ENCODE results near the gene USP53.

DNA sequence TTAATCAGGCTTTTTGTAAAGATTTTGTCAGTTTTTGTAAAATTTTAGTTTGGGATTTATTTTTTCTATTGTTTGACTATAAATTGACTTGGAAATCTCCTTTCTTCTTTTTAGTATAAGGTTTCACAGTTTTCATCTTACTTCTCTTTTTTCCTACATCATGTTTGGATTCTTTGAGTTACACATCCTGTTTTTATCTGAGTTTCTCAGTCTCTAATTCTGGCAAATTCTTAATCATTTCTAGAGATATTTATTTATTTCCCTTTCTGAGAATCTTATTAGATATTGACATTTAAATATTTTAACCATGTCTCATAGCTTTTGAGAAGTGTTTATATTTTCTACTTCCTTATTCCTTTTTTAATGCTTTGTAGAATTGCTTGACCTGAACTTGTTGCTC lies 20.7 kb downstream of the USP53 start:
- TF ChIP-seq CTCF (IDR thresholded peaks at IDR 0.05) = no peak
- no peak for TF ChIP-seq BHLHE40 (IDR thresholded peaks at IDR 0.05; ENCODE audit: low read depth, low read length)
- no peak for TF ChIP-seq RFX5 (IDR thresholded peaks at IDR 0.05)
- no peak for TF ChIP-seq EP300 (IDR thresholded peaks at IDR 0.05)
- TF ChIP-seq POLR2A (IDR thresholded peaks at IDR 0.05; ENCODE audit: low read length) = no peak
- TF ChIP-seq MYC (IDR thresholded peaks at IDR 0.05; ENCODE audit: borderline replicate concordance, low read length) = no peak
- no peak for TF ChIP-seq GATA3 (IDR thresholded peaks at IDR 0.05; ENCODE audit: borderline replicate concordance)
- TF ChIP-seq ZFP36 (IDR thresholded peaks at IDR 0.05; ENCODE audit: borderline replicate concordance, partially characterized antibody) = no peak
- TF ChIP-seq, protein P1, sequence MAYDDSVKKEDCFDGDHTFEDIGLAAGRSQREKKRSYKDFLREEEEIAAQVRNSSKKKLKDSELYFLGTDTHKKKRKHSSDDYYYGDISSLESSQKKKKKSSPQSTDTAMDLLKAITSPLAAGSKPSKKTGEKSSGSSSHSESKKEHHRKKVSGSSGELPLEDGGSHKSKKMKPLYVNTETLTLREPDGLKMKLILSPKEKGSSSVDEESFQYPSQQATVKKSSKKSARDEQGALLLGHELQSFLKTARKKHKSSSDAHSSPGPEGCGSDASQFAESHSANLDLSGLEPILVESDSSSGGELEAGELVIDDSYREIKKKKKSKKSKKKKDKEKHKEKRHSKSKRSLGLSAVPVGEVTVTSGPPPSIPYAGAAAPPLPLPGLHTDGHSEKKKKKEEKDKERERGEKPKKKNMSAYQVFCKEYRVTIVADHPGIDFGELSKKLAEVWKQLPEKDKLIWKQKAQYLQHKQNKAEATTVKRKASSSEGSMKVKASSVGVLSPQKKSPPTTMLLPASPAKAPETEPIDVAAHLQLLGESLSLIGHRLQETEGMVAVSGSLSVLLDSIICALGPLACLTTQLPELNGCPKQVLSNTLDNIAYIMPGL (CRISPR knock-in tag; IDR thresholded peaks at IDR 0.05; ENCODE audit: borderline replicate concordance) = no peak
- TF ChIP-seq TP53 (CRISPR knock-in tag; IDR thresholded peaks at IDR 0.05) = no peak
- TF ChIP-seq CEBPB (IDR thresholded peaks at IDR 0.05) = no peak
- no peak for TF ChIP-seq MAZ (IDR thresholded peaks at IDR 0.05; ENCODE audit: borderline replicate concordance, low read depth, low read length)
- TF ChIP-seq CHD4 (IDR thresholded peaks at IDR 0.05; ENCODE audit: borderline replicate concordance) = no peak

All from A549 (cell line).